ENCODE results near the gene BICC1.

GRCh38 chr10:58517081-58517480 lies 4.4 kb downstream of the BICC1 start:
- TF ChIP-seq CTCF (IDR thresholded peaks at IDR 0.05) (no peak), POLR2A (IDR thresholded peaks at IDR 0.05) (no peak)

Measured in thyroid gland (tissue), 4 donors.